Stimulated activated CD4-positive, alpha-beta T cell treated with anti-CD3 and anti-CD28 coated beads, Interleukin-2, amount 100 ng/mL, for 24 hours (primary cell): ENCODE results near the gene LPCAT1.
A peak's percentile ranks its signal among the peaks of the same experiment; 100 is the strongest.
"Not testable (repeated sequence)": the region's sequence is repeated elsewhere in the genome, so short reads cannot be mapped to it uniquely, and the experiment has no call there.

ENCODE experiments used
- DNase-seq, 2 donors: peaks; one replicate each; pipeline ENCODE4 v3.0.0-alpha.2; 2020

The LPCAT1 gene

DNA sequence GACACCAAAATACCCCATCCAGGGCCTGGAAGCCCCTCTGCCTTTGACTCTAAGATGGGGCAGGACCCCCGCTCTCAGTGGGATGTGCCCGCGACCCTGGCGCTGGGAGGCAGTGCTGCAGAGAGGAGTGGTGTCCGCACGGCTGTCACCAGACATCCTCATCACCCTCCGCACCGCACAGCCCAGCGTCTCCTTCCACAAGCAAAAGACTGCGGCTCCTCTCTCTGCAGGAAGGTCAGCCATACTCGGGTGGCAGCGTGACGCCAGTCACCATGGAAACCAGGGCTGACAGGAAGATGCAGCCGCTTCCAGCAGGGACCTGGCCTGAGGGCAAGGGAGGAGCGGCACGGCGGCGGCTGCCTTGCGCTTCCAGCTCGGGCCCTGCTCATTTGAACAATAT lies 61.4 kb downstream of the LPCAT1 start:
- DNase-seq, result no peak

DNA sequence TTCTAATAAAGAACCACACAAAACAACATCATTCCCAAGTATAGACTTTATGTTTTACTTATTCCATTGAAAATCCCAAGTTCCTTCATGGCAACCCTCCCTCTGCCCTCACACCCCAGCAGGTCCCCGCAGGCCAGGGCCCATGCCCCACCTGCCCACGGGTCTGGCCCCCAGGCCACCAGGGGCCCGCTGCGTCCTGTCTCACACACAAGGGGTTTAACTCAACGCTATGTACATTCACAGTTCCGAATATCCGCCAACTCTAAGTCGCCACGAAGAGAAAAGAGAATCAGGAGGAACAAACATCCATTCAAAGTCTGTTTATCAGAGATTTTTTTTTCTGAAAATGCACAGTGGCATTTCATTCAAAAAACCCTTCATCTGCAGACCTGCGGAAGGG lies 62.4 kb downstream of the LPCAT1 start:
- no peak for DNase-seq

DNA sequence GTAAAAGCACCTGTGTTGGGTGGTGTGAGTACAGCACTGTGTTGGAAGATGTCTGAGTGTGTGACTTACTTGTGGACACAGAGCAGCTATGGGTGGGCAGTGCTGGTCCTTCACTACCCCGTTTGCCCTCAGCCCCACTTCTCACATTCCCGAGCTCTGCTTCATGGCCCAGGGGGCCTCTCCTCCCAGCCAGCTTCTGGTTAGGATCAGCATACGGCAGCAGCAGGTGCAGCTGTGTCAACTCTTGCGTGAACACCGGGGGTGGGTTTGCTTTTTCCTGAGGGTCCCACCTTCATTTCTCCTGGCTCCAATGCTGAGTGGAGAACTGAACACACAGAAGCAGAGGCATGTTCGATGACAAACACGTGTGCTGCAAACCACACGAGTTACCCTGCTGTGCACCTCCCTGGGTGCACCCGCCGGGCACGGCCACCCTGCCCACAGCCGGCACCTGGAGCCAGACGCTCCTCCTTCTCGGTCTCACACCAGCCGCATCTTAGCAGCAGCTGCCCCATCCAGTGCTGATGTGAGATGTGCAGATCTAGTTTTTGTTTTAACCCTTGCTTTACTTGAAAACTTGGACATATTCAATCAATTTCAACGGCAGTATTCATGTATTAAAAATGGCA lies 63.6 kb downstream of the LPCAT1 start:
- DNase-seq, result no peak

DNA sequence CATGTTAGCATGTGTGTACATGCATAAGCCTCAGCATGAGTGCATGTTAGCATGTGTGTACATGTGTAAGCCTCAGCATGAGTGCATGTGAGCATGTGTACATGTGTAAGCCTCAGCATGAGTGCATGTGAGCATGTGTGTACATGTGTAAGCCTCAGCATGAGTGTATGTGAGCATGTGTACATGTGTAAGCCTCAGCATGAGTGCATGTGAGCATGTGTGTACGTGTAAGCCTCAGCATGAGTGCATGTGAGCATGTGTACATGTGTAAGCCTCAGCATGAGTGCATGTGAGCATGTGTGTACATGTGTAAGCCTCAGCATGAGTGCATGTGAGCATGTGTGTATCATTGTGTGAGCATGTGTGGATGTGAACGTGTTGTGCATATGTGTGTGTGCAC lies 64.3 kb downstream of the LPCAT1 start:
- DNase-seq, result not testable (repeated sequence)

DNA sequence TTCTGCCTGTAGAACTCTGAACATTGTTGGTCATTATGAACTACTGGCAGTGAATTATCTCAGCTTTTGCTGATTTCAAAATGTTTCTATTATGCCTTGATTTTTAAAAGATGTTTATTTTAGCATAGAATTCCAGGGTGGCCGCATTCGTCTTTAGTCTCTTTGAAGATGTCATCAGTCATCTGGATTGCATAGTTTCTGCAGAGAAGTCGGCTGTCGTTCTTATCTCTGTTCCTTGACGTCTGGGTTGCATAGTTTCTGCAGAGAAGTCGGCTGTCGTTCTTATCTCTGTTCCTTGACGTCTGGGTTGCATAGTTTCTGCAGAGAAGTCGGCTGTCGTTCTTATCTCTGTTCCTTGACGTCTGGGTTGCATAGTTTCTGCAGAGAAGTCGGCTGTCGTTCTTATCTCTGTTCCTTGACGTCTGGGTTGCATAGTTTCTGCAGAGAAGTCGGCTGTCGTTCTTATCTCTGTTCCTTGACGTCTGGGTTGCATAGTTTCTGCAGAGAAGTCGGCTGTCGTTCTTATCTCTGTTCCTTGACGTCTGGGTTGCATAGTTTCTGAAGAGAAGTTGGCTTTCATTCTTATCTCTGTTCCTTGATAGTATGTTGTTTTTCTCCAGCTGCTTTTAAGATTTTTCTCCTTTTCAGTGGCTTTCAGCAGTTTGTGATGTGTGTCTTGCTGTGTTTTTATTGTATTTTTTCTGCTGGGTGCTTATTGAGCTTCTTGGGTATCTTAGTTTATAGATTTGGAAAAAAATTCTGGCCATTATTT lies 67.5 kb downstream of the LPCAT1 start:
- DNase-seq, result not testable (repeated sequence)

DNA sequence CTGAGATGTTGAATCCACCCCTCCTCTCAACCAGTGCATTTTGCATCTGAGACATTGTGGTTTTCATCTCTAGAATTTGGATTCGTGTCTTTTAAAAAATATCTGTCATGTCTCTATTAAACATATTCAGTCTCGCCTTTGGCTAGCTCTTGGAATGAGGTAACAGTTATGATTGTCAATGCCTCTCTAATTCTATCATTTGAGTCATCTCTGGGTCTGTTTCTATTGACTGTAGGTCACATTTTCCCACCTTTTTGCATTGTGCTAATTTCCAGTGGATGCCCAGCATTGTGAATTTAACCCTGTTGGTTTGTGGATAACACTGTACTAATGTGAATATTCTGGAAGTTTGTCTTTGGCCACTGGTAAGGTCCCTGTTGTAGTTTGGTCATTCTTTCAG lies 70.1 kb downstream of the LPCAT1 start:
- DNase-seq, result no peak

DNA sequence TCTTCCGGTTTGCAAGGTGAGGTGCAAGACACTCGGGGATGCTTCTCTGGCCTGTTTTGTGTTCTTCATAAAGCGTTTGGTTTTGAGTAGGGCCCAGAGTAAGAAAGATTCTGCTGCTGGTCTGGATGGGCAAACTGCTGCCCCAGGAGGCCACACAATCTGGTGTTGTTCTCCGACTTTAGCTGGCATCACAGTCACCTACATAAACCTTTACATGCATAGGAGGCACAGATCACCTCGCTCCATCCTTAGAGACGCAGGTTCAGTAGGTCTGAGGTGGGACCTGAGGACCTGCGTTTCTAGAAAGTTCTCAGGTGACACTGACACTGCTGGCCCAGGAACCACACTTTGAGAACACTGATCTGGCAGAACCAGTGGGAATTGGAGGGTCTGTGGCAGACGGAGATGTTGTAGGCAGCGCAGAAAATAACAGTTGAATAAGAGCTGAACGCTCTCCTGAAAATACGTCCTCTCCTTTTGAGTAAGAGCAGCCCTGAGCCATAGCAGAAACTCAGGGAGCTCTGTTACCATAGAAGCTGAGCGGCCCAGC lies 74.6 kb downstream of the LPCAT1 start:
- DNase-seq, result no peak

DNA sequence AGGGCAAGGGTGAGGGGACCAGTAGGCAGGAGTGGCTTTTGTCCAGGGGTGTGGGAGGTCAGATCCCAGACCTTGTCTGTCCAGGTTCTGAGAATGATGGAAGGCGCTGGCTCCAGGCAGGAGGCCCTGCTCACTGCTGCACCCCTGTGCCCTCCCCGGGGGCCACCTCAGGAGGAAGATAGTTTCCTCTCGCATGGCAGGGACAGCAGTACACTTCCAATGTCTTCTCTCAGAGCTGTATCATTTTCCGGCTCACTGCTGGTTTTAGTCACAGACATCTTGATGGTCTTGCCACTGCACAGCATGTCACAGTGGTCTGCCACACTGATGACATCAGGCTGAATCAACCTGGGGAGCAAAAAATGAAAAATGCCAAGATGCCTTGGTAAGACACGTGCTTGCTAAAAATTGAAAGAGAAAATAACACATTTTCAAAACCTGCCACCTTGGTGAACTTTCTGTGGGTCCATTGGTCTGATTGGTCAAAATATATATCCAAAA lies 75.2 kb downstream of the LPCAT1 start:
- no peak for DNase-seq

GRCh38 chr5:1447671-1448361 lies 75.9 kb downstream of the LPCAT1 start:
- DNase-seq, result no peak

DNA sequence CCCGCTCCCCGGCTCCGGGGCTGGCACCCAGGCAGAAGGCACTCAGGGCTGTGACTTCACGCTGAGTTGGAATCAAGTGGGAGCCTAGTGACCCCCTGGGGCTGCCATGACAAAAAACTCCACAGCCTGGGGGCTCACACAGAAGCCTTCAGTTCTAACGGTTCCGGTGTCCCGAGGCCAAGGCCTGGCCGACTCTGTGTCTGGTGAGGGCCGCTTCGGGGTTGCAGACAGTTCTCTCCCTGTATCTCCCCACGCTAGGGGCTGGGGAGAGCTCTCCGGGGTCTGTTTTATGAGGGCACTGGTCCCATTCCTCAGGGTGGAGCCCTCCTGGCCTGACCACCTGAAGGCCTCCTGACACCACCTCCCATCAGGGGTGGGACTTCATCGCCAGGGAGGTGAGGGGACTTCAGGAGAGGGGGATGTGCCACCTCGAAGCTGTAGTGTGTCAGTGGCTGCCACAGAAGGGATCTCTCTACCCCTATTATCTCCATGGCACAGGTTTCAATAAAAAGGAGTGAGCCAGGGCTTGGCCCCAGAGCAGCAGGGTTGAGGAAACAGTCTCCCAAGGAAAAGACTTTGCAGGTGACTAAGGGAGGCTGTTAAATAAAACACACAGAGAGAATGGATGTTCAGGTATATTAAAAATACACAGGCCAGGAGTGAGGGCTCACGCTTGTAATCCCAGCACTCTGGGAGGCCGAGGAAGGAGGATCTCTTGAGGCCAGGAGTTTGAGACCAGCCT lies 77.0 kb downstream of the LPCAT1 start:
- no peak for DNase-seq

- DNase-seq, result no peak
These were observed 77.8 kb downstream of the LPCAT1 start for GRCh38 chr5:1445689-1446601.

DNA sequence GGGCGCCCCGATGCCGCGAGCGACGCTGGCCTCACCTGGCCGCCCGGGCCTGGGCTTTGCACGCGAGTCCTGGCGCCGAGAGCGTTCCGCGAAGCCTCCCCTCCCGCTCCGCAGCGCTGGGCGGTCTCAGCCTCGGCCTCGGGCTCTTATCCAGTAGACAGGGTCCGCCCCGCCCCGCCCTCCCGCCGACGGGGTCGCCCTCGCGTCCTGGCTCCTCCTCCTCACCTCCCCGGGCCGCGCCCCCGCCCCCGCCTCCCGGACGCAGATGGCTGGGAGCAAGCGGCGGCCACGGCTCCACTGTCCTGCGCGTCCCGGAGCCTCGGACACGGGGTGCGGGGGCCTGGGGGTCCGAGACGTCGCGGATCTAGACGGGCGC lies 78.5 kb downstream of the LPCAT1 start, which contains the start of gene SLC6A3:
Gene SLC6A3, minus strand, starts transcription at position 128 of the 376 bp plus-strand sequence. CDS start 2,243 bp downstream, outside the sequence.
- DNase-seq, result peak in 1 of 2 donors; percentile 60

DNA sequence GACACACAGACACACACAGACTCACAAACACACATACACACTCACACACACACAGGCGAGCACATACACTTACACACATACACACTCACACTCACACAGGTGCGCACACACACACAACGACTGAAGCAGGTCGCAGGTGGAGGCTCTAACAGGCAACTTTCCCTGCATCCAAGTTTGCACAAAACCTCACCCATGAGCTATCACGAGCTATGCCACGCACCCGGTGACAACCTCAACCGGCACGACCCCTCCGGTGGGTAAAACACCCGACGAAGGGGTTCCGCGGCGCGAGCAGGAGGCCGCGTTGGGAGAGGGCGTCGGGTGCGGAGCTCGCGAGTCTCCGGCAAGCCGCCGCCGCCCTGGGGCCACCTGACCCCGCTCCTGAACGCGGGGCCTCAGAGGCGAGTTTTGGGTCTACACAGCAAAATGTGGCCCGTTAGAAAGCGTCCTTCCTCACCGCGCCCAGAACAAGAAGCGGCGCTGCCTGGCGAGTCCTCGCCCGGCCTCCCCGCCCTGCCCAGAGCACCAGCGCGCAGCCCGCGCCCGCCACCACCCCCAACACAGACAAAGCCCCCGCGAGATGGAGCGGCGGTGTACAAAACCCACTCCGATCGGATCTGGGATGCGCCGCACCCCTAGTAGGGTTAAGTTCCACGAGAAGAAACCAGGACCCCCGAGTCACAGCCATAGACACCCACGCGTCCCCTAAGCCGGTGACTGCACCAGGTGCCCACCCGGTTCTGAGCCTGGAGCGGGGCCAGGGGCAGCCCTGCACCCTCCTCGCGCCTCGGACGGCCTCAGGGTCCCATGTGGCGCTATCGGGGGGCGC lies 79.2 kb downstream of the LPCAT1 start:
- DNase-seq, result no peak

DNA sequence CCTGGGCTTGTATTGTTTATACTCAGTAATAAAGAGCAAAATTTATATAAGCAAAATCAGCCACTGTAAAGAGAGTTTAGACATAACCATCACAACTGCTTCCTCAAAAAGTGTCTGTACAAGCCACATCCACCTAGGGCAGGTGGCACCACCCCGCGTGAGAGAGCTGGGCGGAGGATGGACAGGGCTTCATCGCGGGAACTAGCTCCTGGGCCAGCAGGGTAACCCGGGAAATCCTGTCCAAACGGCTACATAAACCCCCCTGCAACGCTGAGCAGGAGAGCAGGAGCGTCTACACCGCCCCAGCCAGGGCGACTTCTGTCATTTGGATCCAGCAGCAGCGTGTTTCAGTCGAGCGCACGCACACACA lies 79.8 kb downstream of the LPCAT1 start:
- DNase-seq, result no peak

DNA sequence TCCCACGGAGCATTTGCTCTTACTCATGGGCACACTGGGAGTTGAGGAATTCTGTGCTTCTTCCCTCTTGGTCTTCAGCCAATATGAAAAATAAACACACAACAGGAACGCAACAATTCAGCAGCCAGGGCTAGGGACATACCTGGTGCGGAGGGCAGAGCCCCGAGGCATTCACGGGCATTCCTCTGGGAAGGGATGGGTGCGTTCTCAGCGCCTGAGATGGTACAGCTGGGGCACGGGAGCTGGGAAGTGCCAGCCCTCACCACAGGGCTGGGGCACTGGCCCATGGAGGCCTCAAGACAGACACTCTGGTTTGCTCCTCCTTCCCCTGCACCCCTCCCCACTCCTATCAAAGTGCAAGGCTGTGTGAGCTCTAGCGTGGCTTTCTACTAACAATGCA lies 80.6 kb downstream of the LPCAT1 start:
- no peak for DNase-seq

DNA sequence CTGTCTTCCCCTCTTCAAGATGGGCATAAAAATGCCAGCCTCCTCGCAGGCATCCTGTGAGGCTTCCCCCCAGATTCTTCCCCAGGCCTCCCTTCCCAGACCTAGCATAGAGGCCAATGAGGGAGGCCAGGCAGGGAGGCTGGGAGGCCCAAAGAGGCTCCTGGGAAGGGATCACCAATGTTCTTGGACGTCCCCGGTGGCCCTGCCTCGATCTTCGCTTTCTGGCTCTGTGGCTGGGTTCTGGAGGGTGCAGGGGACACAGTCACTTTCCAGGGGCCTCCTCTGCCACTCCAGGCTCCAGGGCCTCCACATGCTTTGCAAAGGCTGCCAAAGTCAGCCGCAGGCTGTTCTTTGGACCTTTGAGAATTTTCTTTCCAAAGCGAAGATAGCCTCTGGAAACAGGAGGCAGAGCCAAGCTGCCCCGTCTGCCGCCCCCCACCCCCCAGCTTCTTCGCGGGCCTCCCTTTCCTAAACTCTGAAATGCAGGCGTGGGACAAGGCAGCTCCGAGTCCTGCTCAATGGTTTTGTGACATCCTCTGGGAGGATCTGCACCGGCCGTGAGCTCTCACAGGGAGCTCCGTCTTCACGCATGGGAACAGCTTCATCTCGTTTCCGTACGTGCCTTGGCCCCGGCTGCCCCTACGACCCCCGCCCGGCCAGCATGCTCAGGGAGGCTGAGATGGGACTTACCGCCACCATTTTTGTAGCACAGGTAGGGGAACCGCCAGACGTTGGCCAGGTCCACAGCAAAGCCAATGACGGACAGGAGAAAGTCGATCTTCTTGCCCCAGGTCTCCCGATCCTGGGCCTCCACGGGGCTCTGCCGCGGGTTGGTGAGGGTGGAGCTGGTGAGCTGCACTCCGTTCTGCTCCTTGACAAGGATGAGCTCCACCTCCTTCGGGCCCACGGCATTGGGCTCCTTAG lies 81.3 kb downstream of the LPCAT1 start:
- no peak for DNase-seq

DNA sequence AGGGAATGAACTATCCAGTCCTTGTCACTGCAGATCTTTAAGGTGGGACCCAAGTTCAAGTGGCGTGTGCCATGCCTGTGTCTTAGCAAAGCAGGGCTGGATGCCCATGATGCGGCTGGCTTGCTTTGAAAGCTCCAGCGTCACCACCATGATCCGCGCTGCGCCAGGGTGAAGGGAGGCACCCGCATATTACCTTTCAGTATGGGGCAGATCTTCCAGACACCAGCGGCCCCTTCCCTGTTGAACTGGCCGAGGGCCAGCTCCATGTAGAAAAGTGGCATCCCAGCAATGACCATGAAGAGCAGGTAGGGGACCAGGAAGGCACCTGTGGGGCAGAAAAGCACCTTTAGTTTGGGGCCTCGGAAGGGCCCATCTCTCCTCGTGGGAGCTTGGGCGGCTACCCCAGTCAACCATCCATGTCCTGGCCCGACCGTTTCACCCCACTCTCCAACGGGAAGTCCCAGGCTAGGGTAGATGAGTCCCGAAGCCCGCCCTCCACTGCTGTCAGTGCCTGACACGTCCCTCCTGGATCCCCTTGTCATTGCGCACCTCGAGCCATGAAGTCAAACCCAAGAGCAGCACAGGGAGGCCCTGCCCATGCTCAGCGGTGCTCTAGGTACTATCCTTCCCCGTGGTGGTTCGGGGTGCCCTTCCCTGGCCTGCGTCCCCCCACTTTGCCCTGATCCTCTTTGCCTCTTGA lies 82.4 kb downstream of the LPCAT1 start:
- no peak for DNase-seq

DNA sequence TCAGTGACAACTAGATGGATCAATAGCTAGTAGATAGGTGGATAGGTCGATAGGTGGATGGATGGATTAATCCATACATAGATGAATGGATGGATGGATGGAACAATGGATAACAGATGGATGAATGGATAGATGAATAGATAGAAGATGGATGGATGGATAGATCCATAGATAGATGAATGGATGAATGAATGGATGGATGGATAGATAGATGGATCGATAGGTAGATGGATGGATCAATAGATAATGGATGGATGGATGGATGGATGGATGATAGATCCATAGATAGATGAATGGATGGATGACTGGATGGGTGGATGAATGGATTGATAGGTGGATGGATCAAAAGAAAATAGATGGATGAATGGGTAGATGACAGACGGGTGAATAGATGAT lies 83.7 kb downstream of the LPCAT1 start:
- no peak for DNase-seq
